ENCODE data around the gene EXOC7. TPM values are rescaled to one million over a fixed set of nuclear protein-coding genes. Genes with fewer than 3 reads are reported as not detected.
A peak's percentile ranks its signal among the peaks of the same experiment; 100 is the strongest.

The EXOC7 gene
- total and polyA plus RNA-seq, 2 donors (not counting 1 experiment from before 2014, with no cell fraction given): 66.8 to 88.8 TPM

GRCh38 chr17:76124582-76125390 lies 21.2 kb upstream of the EXOC7 start:
- no peaks in the 10 kb centered on the region for H3K36me3 ChIP-seq (ENCODE audit: control insufficient read depth, insufficient read depth, low read length)
- no peak overlapping the region for H3K27ac ChIP-seq (ENCODE audit: insufficient read depth, low read length)
- no peaks in the 10 kb centered on the region for H3K9me3 ChIP-seq (ENCODE audit: control insufficient read depth, insufficient read depth, low read depth, low read length)
- DNase-seq (ENCODE audit: low read depth in 2 of 2): no peak
- no peaks in the 10 kb centered on the region for H3K4me1 ChIP-seq (ENCODE audit: control insufficient read depth, extremely low read depth, insufficient read depth, low read length)
- H3K79me2 ChIP-seq (ENCODE audit: control insufficient read depth, insufficient read depth, low read length): no peaks in the 10 kb centered on the region
- peaks cover 5% of the 10 kb centered on the region for H3K27me3 ChIP-seq (ENCODE audit: control insufficient read depth, insufficient read depth, low read length)
- no peak overlapping the region for H3K9ac ChIP-seq (ENCODE audit: insufficient read depth, low read length)
- TF ChIP-seq, protein P1, sequence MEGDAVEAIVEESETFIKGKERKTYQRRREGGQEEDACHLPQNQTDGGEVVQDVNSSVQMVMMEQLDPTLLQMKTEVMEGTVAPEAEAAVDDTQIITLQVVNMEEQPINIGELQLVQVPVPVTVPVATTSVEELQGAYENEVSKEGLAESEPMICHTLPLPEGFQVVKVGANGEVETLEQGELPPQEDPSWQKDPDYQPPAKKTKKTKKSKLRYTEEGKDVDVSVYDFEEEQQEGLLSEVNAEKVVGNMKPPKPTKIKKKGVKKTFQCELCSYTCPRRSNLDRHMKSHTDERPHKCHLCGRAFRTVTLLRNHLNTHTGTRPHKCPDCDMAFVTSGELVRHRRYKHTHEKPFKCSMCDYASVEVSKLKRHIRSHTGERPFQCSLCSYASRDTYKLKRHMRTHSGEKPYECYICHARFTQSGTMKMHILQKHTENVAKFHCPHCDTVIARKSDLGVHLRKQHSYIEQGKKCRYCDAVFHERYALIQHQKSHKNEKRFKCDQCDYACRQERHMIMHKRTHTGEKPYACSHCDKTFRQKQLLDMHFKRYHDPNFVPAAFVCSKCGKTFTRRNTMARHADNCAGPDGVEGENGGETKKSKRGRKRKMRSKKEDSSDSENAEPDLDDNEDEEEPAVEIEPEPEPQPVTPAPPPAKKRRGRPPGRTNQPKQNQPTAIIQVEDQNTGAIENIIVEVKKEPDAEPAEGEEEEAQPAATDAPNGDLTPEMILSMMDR (conservative IDR thresholded peaks at IDR 0.05 in 1 of 2, IDR thresholded peaks at IDR 0.05 in 1 of 2; ENCODE audit: low read depth in 1 of 2, low read length in 2 of 2): peak; percentile 9 to 24
- TF ChIP-seq EZH2 (IDR thresholded peaks at IDR 0.05; ENCODE audit: low read length, missing control alignments): no peak
- no peak overlapping the region for H2AFZ ChIP-seq (ENCODE audit: low read length)
- H3K4me2 ChIP-seq (ENCODE audit: extremely low read depth, insufficient read depth, low read length): no peak overlapping the region
- no peaks in the 10 kb centered on the region for H4K20me1 ChIP-seq (ENCODE audit: control insufficient read depth, extremely low read depth, insufficient read depth, low read length)
- no peak overlapping the region for H3K4me3 ChIP-seq (replicated peaks in 1 of 4; ENCODE audit: control extremely low read depth in 1 of 4, insufficient read depth in 1 of 4, low read depth in 3 of 4, low read length in 4 of 4)

- Histone ChIP-seq H3K79me2 (ENCODE audit: control insufficient read depth, insufficient read depth, low read length) (no peaks in the 10 kb centered on the region), H3K36me3 (ENCODE audit: control insufficient read depth, insufficient read depth, low read length) (no peaks in the 10 kb centered on the region), H3K4me2 (ENCODE audit: extremely low read depth, insufficient read depth, low read length) (no peak overlapping the region), H3K9me3 (ENCODE audit: control insufficient read depth, insufficient read depth, low read depth, low read length) (no peaks in the 10 kb centered on the region), H2AFZ (ENCODE audit: low read length) (no peak overlapping the region), H3K27me3 (ENCODE audit: control insufficient read depth, insufficient read depth, low read length) (peaks cover 5% of the 10 kb centered on the region), H3K4me3 (replicated peaks in 1 of 4; ENCODE audit: control extremely low read depth in 1 of 4, insufficient read depth in 1 of 4, low read depth in 3 of 4, low read length in 4 of 4) (no peak overlapping the region), H3K27ac (ENCODE audit: insufficient read depth, low read length) (no peak overlapping the region), H3K9ac (ENCODE audit: insufficient read depth, low read length) (no peak overlapping the region), H4K20me1 (ENCODE audit: control insufficient read depth, extremely low read depth, insufficient read depth, low read length) (no peaks in the 10 kb centered on the region), H3K4me1 (ENCODE audit: control insufficient read depth, extremely low read depth, insufficient read depth, low read length) (no peaks in the 10 kb centered on the region)
- no peak for DNase-seq (ENCODE audit: low read depth in 2 of 2)
- TF ChIP-seq, protein P1 (conservative IDR thresholded peaks at IDR 0.05 in 1 of 2, IDR thresholded peaks at IDR 0.05 in 1 of 2; ENCODE audit: low read depth in 1 of 2, low read length in 2 of 2): no peak
Measured at GRCh38 chr17:76123749-76124581, 20.4 kb upstream of the EXOC7 start.

GRCh38 chr17:76123191-76123499 lies 19.6 kb upstream of the EXOC7 start:
- TF ChIP-seq, protein P1 (conservative IDR thresholded peaks at IDR 0.05 in 1 of 2, IDR thresholded peaks at IDR 0.05 in 1 of 2; ENCODE audit: low read depth in 1 of 2, low read length in 2 of 2): no peak
- no peak for TF ChIP-seq EZH2 (IDR thresholded peaks at IDR 0.05; ENCODE audit: low read length, missing control alignments)

More at GRCh38 chr17:76123191-76123499, 19.6 kb upstream of the EXOC7 start:
- Histone ChIP-seq H3K4me1 (ENCODE audit: control insufficient read depth, extremely low read depth, insufficient read depth, low read length) (no peaks in the 10 kb centered on the region), H3K4me3 (replicated peaks in 1 of 4; ENCODE audit: control extremely low read depth in 1 of 4, insufficient read depth in 1 of 4, low read depth in 3 of 4, low read length in 4 of 4) (no peak overlapping the region), H3K27me3 (ENCODE audit: control insufficient read depth, insufficient read depth, low read length) (peaks cover 5% of the 10 kb centered on the region), H3K4me2 (ENCODE audit: extremely low read depth, insufficient read depth, low read length) (no peak overlapping the region), H3K36me3 (ENCODE audit: control insufficient read depth, insufficient read depth, low read length) (no peaks in the 10 kb centered on the region), H3K9me3 (ENCODE audit: control insufficient read depth, insufficient read depth, low read depth, low read length) (no peaks in the 10 kb centered on the region), H3K79me2 (ENCODE audit: control insufficient read depth, insufficient read depth, low read length) (no peaks in the 10 kb centered on the region), H2AFZ (ENCODE audit: low read length) (no peak overlapping the region), H4K20me1 (ENCODE audit: control insufficient read depth, extremely low read depth, insufficient read depth, low read length) (no peaks in the 10 kb centered on the region), H3K9ac (ENCODE audit: insufficient read depth, low read length) (no peak overlapping the region), H3K27ac (ENCODE audit: insufficient read depth, low read length) (no peak overlapping the region)
- DNase-seq (ENCODE audit: low read depth in 2 of 2): no peak

All from fibroblast of lung (primary cell).